Hair follicle dermal papilla cell (primary cell): ENCODE data around the gene RNASE8. TPM values are rescaled to one million over a fixed set of nuclear protein-coding genes. Genes with fewer than 3 reads are reported as not detected.

Experiments
- total RNA-seq: library from RNA; depleted of rRNA; stranded (reverse); fragments of >200 nt; gene quantifications from 2 replicates; pipeline ENCODE4 v1.2.3, GENCODE V29; 2012

RNASE8 gene, protein sequence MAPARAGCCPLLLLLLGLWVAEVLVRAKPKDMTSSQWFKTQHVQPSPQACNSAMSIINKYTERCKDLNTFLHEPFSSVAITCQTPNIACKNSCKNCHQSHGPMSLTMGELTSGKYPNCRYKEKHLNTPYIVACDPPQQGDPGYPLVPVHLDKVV
- not detected in 2 replicates for total RNA-seq

DNA sequence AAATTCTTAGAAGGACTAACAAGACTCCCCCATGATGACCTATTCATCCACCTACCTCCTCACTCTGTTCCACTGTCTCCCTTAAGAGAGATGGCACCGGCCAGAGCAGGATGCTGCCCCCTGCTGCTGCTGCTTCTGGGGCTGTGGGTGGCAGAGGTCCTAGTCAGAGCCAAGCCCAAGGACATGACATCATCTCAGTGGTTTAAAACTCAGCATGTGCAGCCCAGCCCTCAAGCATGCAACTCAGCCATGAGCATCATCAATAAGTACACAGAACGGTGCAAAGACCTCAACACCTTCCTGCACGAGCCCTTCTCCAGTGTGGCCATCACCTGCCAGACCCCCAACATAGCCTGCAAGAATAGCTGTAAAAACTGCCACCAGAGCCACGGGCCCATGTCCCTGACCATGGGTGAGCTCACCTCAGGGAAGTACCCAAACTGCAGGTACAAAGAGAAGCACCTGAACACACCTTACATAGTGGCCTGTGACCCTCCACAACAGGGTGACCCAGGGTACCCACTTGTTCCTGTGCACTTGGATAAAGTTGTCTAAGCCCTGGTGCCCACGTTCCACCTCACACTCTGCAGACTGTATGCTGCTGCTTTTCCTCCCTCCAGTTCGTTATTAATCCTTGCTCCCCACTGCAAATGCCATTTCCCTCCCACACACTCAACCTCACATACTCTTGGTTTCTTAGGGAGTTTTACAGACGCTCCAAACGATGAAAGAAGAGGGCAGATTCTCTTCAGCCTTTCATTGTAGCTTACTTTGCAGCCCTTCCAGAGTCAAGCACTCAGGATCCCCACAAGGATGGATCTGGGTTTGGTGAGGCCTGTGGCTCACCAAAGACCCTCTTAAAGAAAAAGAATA, at the start of gene RNASE8:
Gene RNASE8, plus strand, starts transcription at position 20 of the 873 bp plus-strand sequence. Its CDS starts 71 bp downstream, at position 91.

DNA sequence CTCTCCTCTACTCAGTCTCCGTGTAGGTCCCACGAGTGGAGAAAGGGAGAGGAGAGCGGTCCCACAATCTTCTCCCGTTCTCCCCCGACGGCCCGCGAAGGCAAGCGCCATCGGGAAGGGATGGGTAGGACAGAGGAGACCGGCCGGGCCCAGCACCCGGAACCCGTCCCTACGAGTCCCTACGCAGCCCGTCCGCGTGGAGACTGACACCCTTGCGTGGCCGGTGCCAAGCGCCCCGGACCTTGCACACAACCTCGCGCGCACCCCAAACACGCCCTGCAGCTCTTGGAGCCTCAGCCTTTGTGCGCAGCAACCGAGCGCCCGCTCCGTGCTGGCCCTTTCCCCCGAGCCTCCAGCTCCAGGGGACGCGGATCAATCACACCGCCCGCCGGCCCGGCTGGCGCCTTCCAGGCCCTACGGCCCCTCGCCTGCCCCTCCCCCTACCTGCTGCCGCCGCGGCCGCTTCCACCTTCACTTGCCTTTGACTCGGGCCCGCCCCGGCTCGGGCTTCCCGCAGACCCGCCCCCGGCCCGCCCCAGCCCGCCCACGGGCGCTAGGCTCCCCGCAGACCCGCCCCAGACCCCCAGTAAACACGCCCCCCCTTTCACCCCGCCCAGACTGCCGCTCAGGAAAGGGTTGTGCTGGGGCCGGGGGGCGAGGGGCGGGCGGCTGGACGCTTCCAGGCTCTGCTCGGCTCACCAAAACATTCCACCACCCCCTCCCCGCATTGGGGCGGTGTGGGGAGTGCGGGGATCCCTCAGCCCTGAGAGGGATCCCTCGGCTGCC, 32.8 kb upstream of the RNASE8 start, which contains the start of gene NDRG2:
Gene NDRG2, minus strand, starts transcription at position 477 of the 786 bp plus-strand sequence. CDS start 1,746 bp downstream, outside the sequence.

DNA sequence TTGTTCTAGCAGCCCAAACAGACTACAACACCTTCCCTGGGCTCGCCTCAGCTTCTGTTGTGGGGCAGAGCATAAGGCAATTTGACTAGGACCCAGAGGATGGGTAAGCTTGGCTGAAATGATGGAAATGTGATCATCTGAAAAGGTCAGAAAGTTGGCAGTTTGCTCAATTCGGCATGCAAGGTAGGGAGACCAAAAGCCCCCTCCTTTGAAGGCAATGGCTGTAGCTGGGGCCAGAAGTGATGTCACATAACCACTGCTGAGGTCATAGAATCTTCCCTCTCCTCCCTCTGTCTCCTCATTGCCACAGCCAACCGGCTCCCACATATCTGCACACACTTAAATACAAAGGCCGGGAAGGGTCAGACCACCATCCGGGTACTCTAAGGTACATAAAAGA, 27.7 kb upstream of the RNASE8 start, which contains the start of gene TPPP2:
Gene TPPP2, plus strand, starts transcription at position 301 of the 400 bp plus-strand sequence. CDS start 365 bp downstream, outside the sequence.

DNA sequence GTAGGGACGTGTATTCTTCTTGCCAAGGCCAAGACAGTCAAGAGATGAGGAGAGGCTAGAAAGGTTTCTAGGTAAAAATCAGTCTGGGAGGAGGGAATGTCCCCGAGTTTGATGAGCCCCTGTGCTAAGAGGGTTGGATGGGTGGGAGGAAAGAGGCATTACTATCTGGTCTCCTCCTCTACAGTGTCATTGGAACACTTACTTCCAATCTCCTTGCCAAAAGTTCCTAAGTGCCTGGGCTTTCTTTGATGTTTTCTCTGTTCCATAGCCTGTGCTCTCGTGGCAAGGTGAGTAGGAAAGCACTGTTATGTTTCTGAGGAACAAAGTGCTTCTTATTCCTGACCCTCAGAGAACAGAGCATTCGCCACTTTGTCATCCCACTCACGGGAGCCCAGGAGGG, 22.9 kb upstream of the RNASE8 start, which contains the start of gene RNASE13:
Gene RNASE13, minus strand, starts transcription at position 101 of the 400 bp plus-strand sequence. CDS start 519 bp downstream, outside the sequence.

DNA sequence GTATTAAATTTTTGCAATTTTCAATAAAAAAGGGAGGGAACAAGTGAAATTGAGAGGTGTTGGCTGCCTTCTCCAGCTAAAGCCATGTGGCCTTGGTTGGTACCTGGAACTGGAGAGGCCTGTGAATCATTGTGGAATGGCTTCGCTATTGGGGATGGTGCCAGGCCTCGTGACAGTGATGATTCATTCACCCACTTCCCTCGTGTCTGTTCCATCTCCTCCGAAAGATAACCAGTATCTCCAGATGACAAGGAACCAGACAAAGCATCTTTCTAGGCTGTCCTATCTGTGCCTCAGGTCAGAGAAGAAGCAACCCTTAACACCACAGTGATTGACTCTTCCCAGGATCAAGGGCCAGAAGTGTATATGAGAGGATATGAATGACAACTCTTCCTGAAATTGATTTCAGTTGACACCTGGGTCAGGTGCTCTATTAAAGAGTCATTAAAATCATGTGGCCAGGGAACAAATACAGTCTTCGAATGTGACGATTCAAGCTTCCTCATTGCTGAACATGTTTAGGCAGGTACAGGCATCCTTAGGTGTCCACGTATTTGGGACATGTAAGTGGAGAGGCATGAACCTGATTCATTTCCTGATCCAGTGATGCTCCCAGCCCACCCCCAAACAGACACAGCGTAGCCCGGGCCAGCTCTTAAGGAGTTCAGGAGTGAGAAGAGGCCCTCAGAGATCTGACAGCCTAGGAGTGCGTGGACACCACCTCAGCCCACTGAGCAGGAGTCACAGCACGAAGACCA, 15.8 kb upstream of the RNASE8 start, which contains the start of gene RNASE7:
Gene RNASE7, plus strand, starts transcription at position 687 of the 758 bp plus-strand sequence. CDS start 631 bp downstream, outside the sequence.

DNA sequence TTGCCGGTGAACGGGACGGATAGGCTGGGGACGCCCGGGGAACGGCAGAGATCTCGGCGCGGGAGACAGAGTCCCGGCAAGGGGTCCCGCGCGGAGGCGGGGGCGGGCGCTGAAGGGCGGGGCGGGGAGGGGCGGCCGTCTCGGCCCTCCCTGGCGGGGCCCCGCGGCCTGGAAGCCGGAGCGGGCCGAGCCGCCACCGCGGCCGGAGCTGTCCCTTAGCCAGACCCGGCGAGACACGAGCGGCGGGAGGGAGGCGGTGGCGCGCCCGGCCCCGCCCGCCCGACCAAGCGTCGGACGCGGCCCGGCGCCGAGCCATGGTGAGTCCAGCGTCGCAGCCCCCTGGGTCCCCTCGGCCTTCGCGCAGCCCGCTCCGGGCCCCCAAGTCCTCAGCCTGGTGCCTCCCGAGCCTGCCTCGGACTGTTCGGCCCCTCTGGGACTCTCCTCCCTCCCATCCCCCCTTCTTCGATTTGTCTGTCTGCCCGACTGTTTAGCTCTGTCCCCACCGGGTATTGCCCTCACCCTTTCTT, 12.5 kb downstream of the RNASE8 start, which contains the start of gene ARHGEF40:
Gene ARHGEF40, plus strand, starts transcription at position 222 of the 527 bp plus-strand sequence. Its CDS starts 93 bp downstream, at position 315.

DNA sequence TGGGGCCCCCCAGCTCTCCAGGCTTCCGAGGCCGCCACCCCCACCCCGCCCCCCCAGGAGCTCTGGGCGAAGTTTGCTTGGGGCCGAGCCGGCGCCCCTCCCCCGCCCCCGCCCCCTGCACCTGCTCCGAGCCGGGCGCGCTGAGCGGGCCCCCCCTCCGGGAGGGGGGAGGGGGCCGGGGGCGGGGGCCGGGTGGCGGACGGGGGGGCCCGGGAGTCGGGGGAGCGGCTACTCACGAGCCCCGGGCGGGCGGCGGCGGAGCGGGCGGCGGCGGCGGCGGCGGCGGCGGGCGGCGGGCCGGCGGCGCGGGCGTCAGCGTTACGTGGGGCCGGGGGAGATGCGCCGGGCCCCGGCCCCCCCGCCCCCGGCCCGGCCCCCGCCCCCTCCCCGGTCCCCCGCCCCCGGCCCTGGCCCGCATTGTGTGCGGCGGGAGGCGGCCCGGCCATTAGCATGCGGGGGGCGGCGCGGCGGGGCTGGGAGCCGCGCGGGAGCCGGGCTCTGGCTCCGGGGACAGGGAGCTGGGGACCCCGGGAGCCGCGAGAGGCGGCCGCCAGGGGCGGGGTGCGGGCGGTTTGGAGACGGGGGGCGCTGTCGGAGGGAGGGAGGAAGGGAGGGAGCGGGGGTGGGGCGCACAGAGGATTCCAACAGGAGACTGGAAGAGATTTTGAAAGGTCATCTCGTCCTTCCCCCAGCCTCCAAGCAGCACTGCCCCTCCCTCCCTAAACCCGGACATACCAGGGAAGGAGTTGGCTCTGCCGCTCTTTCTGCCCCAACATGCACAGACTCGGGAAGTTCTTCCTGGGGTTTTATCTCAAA, 40.7 kb downstream of the RNASE8 start, which contains the start of gene ZNF219:
Gene ZNF219, minus strand, starts transcription at position 580 of the 816 bp plus-strand sequence. CDS start 5,064 bp downstream, outside the sequence.

DNA sequence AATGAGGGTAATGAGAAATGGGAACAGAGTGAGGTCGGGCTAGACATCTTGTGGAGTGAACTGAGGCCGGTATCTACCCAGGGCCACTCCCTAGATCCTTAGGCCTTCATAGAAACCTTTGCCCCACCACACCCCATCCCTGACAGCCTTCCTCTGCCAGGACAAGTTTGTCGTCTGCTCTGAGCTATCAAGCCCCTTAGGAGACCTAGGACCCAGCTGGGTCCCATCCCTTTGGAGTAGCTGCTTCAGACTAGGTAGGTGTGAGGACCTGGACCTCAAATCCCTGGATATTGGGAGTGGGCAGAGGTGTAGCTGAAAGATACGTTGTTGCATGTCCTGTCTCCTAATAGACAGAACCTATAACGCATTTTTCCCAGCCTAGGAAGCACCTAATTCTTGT, 43.3 kb downstream of the RNASE8 start, which contains the start of gene TMEM253:
Gene TMEM253, plus strand, starts transcription at position 136 of the 400 bp plus-strand sequence. CDS start 278 bp downstream, outside the sequence.

Other genes starting within 250 kb of the RNASE8 start
- gene RNASE3, start 166.4 kb upstream of the RNASE8 start, total RNA-seq, result not detected in 2 replicates
- gene RNASE2, start 102.3 kb upstream of the RNASE8 start, total RNA-seq, result not detected in 2 replicates
- 38.4 and 42.4 TPM in 2 replicates for gene METTL17, start 67.8 kb upstream of the RNASE8 start, total RNA-seq
- 0.12 and 0.16 TPM in 2 replicates for gene SLC39A2, start 58.5 kb upstream of the RNASE8 start, total RNA-seq
- gene NDRG2, start 32.8 kb upstream of the RNASE8 start, total RNA-seq, result 0.81 and 1.5 TPM in 2 replicates
- gene TPPP2, start 27.6 kb upstream of the RNASE8 start, total RNA-seq, result not detected in 2 replicates
- gene RNASE13, start 23.0 kb upstream of the RNASE8 start, total RNA-seq, result not detected in 2 replicates
- gene RNASE7, start 15.5 kb upstream of the RNASE8 start, total RNA-seq, result not detected in 2 replicates
- gene ARHGEF40, start 12.5 kb downstream of the RNASE8 start, total RNA-seq, result 72.0 and 87.1 TPM in 2 replicates
- gene ZNF219, start 40.8 kb downstream of the RNASE8 start, total RNA-seq, result 11.8 and 17.2 TPM in 2 replicates
- not detected in 2 replicates for gene TMEM253, start 43.2 kb downstream of the RNASE8 start, total RNA-seq
- not detected in 2 replicates for gene OR5AU1, start 98.2 kb downstream of the RNASE8 start, total RNA-seq
- 441 and 460 TPM in 2 replicates for gene HNRNPC, start 211.6 kb downstream of the RNASE8 start, total RNA-seq
- gene RPGRIP1, start 222.3 kb downstream of the RNASE8 start, total RNA-seq, result not detected in 2 replicates